Activated T-helper 1 cell treated with Interleukin-2 at 50 U/mL for 16 hours (primary cell): ENCODE results near the gene NETO1.

Experiments used
- DNase-seq: peaks from one replicate; pipeline ENCODE4 v3.0.0-alpha.2; 2020; ENCODE audit warnings: low read depth

Gene NETO1

DNA sequence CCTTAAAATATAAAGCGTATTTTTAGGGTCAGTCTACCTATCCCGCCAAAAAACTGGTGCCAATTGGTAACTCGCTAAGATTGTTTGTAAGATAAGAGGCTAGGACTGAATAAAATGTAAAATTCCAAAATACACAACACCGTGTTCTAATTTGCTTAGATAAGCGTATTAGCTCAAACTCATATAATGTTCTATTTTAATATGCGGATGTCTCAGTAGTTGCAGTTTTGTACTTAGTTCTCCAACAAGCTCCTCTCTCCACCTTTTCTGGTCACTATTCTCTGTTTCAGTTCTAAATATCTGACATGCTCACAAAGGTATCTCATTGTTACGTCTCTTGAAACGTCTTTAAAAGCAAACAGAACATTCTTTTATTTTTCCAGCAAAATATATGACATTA lies 24.0 kb downstream of the NETO1 start:
- no peak for DNase-seq

DNA sequence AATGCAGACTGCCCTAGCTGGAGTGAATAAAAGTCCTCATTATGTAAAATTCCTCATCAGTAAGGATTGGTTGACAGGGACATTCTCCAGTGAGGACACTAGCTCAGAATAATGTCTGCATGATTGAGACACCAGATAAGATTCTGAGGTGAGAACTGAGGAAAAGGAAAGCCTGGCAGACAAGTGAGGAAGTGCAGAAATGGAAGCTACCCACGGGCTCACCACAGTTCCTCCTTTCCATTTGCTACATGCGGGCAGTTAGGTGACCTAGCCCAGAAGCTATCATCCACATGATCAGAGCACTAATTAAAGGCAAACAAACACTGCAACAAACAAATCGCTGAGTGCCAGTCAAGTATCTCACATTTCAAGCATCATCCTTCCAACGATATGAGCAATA lies 27.7 kb downstream of the NETO1 start:
- no peak for DNase-seq

DNA sequence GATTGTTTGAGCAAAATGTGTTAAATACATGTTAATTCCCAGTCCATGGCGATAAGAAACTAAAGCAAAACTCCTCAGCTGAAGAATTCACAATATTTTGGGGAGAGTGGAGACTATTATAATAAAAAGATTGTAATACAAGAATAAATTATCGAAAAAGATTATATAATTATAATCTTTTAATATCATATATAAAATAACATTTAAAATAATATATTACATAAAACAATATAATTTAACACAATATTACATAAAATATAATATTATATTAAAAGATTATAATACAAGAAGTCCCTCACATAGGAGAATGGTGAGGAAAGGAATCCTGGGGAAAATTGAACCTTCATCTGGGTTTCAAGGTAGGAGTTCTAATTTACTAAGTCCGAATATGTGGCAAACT lies 33.1 kb downstream of the NETO1 start:
- DNase-seq = no peak

DNA sequence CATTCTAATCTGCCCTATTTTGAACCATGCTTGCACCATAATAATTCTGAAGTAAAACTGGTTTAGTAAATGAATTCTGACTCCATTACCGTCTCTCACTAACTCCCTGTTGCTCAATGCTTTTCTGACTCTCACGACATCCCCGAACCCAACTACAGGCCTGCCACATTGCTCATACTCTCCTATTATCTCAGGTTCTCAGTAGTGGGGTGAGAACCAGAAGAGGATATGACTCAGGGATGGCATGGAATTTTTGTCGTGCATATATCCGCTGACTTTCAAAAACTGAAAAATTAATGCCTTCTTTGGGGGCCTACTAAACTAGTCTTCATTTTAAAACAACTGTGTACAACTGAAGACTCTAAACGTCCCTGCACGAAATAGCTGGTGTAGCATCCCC lies 34.3 kb downstream of the NETO1 start:
- no peak for DNase-seq

DNA sequence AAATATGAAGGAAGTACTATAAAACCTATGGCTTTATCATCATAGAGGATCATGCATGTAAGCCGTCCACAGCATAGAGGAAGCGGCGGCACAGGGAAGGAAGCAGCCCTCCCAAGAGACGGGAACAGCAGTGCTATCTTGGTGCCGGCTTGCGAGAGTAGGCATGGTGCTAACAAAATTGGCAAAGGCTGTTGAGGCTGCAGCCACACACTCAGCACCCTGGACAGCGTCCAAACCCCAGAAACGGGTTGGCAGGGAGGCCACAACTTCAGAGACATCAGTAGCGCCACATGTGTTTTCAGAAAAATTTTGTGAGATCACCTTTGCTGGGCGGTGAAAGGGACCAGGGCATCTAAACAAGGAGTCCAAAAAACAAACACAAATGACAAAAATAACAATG lies 37.7 kb downstream of the NETO1 start:
- no peak for DNase-seq

DNA sequence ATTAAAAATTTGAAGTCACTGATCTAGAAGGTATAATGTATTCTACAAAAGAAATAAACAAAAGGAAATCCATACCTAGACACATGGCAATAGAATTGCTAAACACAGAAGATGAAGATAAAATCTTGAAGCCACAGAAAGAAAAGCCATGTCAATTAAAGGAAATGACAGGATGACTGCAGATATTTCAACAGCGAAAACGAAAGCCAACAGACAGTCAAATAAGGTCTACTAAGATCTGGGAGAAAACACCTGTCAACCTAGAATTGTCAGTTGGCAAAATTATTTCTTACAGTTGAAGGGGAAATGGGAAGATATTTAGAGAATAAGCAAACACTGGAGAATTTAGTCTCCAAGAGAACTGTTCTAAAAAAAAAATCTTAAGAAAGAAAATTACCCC lies 39.2 kb downstream of the NETO1 start:
- no peak for DNase-seq

DNA sequence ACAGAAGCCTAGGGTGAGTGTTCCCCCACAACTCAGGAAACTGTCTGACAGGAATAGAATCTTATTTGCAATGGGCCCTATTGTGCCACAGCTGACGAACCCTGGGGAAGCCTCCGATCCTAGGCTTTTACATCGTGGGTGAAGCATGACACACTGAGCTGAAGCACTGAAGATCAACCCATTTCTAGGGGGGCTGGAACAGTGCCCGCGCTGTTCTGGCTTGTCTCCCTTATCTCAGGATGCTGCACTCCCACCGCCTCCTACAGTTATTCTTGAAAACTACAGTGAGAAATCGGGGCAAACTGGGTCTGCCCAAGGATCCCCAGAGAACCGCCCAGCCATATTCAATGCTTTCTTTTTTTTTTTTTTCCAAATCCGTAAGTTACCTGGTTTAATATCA lies 41.1 kb downstream of the NETO1 start:
- DNase-seq = no peak

DNA sequence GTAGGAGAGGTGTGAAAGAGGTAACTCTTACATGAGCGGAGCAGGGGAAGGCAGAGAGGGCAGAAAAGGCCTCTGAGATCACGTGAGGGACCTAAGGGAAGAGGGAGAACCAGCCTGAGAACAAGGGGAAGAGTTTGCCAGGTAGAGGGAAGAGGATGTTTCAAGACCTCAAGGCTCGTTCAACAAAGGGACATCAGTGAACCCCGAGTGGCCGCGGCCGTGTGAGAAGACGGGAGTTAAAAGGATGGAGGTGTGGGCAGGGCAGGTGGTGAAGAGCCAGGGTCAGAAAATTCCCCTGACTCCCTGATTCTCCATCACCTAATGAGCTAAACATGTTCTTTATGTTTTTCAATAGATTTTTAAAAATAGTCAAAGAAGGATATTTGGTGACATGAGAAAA lies 44.4 kb downstream of the NETO1 start:
- no peak for DNase-seq

DNA sequence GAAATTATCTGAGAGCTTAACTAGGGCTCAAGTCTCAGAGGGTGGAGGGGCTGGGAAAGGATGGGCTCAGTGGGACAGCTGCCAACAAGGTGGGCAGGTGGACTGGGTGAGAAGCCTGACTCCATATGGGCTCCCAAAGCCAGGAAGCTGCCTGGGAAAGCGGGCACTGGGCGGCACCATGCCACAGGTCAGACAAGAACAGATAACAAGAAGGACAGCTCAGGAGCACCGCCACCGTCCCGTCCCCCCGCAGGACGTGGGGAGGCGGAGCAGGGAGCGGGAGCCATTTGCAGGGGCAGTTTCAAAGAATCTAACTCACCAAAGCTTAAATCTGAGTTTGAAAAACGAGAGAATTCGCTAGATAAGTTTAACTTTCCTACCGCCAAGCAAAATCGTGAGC lies 45.6 kb downstream of the NETO1 start:
- DNase-seq = no peak

DNA sequence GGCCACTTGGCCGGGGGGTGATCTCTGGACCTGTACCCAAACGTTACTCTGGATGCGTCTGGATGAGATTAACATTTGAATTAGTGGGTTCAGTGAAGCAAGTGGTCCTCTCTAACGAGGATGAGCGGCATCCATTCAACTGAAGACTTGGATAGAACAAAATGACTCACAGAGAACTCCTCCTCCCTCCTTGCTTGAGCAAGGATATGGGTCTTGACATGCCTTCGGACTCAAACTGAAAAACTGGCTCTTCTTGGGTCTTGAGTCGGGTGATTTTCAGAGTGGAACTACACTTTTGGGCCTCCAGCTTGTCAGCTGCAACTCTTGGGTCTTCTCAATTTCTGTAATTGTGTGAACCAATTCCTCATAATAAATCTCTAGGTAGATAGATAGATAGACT lies 47.2 kb downstream of the NETO1 start:
- DNase-seq = no peak

DNA sequence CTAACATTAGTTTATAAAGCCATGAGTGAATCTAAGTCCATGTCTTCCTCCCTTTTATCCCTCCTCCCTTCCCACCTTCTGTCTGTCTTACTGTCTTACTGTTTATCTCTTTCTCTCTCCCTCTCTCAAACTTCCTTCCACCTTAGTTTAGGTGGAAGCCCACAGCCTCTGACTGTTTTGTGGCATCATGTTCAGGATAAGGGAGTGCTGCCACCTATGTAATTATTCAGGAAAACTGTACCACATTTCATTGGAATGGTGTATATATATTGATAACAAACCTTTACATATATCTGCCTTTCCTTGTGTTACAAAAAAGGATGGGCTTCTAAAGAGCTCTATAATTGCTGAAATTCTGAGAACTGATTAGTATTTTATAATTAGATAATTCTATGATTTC lies 48.7 kb downstream of the NETO1 start:
- no peak for DNase-seq

DNA sequence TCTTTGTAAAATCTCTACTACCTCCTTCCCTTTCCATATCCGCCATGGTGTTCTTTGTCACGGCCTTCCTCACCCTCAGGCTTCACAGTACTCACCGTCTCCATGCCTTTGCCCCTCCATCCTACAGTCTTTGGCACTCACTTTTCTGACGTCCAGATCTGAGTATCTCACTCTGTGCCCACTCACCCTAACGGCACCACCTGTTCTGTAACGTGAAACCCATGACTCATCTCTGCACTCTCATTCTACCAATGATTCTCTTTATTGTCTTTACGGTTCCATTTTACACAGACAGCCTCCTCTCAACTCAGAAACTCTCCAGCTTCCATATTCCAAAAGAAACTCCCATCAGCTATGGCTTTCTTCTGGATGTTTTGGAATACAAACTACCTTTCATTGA lies 56.7 kb downstream of the NETO1 start:
- DNase-seq = no peak

DNA sequence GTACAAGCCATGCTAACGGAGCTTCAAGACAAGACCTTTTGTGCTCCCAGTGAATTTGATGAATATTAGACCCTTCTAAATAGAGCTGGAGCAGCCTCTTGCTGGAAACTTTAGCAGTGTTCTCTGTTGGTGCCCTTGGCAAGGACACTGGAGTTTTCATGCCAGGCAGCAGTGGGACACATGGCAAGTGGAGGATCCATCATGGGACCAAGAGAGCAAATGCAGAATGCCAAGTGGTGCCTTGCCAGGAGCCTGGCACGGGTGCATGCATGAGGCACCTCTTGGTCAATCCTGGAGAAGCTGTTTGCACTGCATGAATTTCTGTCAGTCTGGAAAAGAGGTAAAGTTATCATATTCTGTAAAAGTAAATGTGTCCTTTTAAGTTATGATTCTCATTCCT lies 59.1 kb downstream of the NETO1 start:
- no peak for DNase-seq

DNA sequence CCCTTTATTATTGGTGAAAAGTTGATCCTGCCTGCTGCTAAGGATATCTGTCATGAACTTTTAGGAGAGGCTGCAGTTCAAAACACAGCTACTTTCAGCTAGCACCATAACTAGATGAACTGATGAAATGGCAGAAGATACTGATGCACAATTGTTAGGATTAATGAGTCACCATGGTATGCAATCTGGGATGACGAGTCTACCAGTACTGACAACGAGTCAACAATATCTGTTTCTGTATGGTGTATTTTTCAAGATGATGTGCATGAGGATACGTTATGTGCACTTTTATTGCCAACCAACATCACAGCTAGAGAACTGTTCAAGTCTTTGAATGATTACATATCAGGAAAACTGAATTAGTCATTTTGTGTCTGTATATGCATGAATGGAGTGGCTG lies 68.7 kb downstream of the NETO1 start:
- DNase-seq = no peak

DNA sequence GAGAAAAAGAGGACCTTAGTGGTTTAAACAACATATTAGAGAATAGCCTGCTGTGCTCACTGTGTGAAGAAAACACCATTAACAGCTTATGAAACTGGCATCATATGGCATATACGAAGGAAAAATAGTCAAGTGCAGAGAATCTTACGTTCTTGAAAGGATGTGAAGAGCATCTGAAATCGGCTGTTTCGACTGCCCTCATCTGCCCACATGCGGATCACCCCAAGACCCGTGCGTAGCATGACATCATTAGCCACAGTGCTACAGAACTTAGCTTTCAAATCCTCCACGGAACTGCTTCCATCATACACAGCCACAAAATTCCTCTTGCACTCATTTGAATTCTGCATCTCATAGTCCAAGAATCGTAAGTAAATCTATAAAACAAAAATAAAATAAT lies 84.3 kb downstream of the NETO1 start:
- DNase-seq = no peak

DNA sequence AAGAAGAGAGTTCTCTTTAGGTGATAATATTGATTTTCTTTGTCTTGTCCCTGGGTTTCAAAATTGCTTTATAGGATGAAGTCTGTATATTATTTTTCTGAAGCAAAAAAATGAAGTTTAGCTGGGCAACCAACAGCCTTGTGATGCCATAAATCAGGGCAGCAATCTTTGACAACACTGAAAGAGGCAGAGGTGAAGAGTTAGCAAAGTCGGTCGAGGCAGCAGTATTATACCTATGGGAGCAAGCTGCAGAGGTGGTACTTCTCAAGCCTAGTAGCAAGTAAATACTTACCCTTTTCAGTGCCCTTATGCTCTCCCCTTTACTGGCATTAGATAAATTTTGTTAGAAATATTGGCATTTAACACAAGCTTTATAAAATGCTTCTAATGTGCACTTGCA lies 92.9 kb downstream of the NETO1 start:
- no peak for DNase-seq

DNA sequence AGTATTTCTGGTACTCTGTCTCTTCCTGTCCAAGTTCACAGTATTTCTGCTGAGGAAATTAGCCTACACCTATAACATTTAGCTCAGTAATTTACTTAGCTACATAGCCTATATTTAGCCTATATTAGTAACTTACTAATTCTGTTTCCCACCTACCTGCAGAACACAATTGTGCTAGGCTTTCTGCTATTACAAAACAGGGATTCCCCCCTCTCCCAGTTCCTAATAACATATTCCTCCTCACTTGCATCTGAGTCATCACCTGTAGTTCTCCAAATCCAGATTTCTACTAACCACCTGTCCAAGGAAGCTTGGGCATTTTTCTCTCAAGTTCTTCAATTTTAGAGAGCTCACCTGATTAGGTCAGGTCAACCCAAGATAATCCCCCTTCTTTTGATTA lies 94.9 kb downstream of the NETO1 start:
- DNase-seq = no peak

DNA sequence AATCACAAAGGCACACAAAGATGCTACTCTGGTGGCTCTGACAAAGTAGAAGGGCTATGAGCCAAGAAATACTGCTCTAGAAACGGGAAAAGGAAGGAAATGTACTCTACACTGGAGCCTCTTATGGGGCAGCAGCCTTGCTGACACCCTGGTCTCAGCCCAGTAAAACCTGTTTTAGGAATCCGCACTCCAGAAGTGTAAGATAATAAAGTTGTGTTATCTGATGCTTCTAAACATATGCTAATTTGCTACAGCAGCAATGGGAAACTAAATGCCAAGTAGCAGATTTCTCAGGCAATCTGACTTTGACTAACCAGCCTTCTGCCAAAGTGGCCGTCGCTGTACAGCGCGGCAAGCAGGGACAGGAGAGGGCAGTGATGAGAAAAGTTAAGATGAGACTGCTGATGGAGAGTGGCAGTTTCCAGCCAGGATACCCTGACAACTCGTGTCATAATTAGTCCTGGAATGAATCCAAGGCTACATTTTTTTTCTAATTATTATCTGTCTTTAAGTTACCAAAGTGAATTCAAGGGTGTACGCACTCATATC lies 99.0 kb downstream of the NETO1 start:
- no peak for DNase-seq

DNA sequence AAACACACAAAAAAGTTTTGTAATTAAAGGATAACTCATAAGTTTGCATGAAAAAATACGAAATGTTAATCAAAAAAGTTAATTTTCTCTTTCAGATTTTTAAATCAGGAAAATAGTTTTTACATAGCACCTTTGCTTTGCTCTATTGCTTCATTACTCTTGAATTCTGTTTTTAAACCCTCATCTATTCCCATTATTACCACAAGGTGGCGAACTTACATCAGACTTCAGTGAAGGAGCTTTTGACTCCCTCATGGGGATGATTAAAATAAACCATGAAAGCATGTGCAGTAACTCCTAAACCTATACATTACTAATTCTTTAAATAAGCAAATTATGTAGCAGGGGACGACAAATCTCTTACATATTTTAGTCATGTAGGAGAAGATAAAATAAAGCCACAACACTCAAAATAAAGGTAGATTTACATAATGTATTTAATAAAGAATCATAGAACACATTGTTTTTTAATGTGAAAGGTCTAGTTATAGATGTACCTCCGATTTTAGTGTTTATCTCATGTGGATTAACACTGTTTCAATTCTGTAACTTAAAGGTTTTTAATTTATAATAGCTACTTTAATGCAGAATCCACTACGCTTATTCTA lies 105.2 kb downstream of the NETO1 start:
- no peak for DNase-seq

DNA sequence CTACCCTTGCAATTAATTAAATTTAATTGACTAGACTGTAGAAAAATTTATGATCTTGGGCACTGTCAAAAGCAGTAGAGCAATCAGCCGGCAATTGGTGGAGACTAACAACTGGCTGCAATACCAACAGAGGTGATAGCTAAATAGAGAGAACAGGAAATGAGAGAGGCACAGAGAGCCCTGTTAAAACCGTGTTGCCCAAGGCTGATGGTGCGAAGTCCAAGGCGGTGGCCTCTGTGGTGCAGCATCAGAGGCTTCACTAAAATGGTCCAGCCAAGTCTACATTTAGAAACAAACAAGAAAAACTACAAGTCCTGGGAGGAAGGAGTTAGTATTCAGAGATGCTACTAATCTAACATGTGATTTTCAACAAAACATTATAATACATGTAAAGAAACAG lies 115.6 kb downstream of the NETO1 start:
- no peak for DNase-seq

DNA sequence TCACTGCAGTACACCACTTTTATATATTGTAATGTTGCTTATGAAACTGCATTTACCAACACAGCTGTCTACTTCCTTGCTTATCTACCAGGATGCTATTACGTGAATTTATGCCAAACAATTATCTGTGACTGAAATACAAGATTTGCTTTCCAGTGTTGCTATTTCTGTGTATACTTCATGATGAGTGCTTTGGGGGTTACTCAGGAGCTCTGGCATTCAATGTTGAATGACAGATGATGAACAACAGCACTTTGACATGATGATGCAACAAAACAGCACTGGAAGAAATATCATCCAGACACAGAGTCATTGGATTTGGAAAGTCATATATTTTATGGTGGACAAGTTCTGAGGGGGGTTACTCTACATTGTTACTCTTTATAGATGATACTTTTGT lies 125.8 kb downstream of the NETO1 start:
- no peak for DNase-seq

DNA sequence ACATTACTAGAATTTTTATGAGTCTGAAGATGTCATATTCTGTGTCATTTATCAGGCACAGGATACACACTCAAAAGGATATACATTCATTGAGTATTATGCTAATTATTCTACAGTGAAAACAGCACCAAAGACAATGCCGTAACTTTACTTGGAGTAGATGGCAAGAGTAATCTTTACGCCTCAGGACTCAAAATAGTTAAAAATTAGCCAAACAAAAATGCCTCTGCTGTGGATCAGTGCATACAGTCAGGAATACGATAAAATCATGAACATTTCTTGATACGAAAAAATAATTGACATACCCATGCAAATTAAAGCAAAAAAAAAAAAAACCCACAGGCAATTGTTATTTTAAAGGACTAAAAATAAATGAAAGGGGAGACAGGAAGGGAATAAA lies 129.7 kb downstream of the NETO1 start:
- no peak for DNase-seq

DNA sequence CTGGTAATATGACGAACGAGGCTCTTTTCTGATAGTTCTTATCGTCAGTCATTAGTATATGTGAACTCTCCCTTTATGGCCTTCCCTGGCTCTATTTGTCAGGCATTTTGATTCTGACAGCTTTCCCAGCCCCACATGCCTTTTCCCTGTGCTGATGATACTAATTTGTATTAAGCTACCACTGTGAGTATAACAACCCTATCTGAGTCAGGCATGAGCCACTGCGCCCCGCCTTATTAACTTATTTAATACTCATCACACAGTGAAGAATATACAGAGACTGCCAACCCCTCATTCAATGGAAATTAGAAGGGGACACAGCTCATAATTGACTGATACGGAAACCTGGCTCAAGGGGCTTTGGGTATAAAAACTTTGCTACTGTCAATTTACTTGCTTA lies 140.0 kb downstream of the NETO1 start:
- DNase-seq = no peak

DNA sequence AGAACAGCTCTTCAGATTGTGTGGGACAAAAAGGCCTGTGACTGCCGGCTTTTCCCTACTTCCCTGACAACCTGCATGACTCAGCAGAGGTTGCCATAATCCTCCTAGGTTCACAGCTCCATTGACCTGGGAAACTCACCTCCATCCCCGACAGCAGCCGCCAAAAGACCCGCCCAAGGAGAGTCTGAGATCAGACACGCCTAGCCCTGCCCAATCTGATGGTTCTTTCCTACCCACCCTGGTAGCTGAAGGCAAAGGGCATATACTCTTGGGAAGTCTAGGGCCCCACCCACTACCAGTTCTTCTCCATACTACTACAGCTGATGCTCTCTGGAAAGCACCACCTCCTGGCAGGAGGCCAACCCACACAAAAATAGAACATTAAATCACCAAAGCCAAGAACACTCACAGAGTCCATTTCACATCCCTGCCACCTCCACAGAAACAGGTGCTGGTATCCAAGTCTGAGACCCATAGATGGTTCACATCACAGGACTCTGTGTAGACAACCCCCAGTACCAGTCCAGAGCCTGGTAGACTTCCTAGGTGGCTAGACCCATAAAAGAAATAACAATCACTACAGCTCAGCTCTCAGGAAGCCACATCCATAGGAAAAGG lies 140.6 kb downstream of the NETO1 start:
- no peak for DNase-seq
